ENCODE measurements around the gene CLASP2.

GRCh38 chr3:33646406-33646805, 71.6 kb downstream of the CLASP2 start:
- TF ChIP-seq REST (IDR thresholded peaks at IDR 0.05; ENCODE audit: low read depth): no peak
- no peak for TF ChIP-seq EP300 (IDR thresholded peaks at IDR 0.05; ENCODE audit: borderline replicate concordance)
- no peak for TF ChIP-seq RAD21 (IDR thresholded peaks at IDR 0.05; ENCODE audit: low read depth)
- no peak for TF ChIP-seq CREB1 (IDR thresholded peaks at IDR 0.05; ENCODE audit: low read depth)
- TF ChIP-seq CEBPB (IDR thresholded peaks at IDR 0.05): no peak
- TF ChIP-seq TCF12 (IDR thresholded peaks at IDR 0.05; ENCODE audit: low read depth): no peak
- no peak for TF ChIP-seq USF1 (IDR thresholded peaks at IDR 0.05)
- no peak for TF ChIP-seq YY1 (IDR thresholded peaks at IDR 0.05; ENCODE audit: low read depth)
- TF ChIP-seq TAF1 (IDR thresholded peaks at IDR 0.05; ENCODE audit: low read depth): no peak

All from Ishikawa (cell line).